Testis (tissue), 3 donors: ENCODE measurements around the gene ISLR. TPM values are rescaled to one million over a fixed set of nuclear protein-coding genes. Genes with fewer than 3 reads are reported as not detected.

Experiments
- DNase-seq: peaks from one replicate; pipeline ENCODE4 v3.0.0-alpha.2; 2019
- H3K27ac ChIP-seq, 2 donors: fragments of 200-600 bp; sonication (generic); one replicate each; pipeline ENCODE4 v1.5.1; 2019
- H3K27me3 ChIP-seq: fragments of 200-600 bp; sonication (generic); one replicate; pipeline ENCODE4 v1.5.1; 2019
- H3K36me3 ChIP-seq: fragments of 200-600 bp; sonication (generic); one replicate; pipeline ENCODE4 v1.5.1; 2017; ENCODE audit warnings: low read depth; ENCODE audit errors: missing control alignments
- H3K4me1 ChIP-seq: fragments of 200-600 bp; sonication (generic); one replicate; pipeline ENCODE4 v1.5.1; 2019
- H3K4me3 ChIP-seq, 2 donors: fragments of 200-600 bp; sonication (generic); one replicate each; pipeline ENCODE4 v1.5.1; 2017 to 2019
- H3K9me3 ChIP-seq: fragments of 200-600 bp; sonication (generic); one replicate; pipeline ENCODE4 v1.5.1; 2017
- CTCF ChIP-seq, 3 experiments: fragments of 450-650 bp in 2 of 3; fragments of 200-600 bp in 1 of 3; sonication (generic) in 1 of 3; IDR thresholded peaks; one replicate each; pipeline ENCODE4 v1.5.1; 2016 to 2019; ENCODE audit warnings: antibody characterized with exemption in 3 of 3, mild to moderate bottlenecking in 2 of 3, moderate library complexity in 1 of 3
- POLR2A ChIP-seq: fragments of 450-650 bp; IDR thresholded peaks from one replicate; pipeline ENCODE4 v1.6.1; 2017; ENCODE audit warnings: antibody characterized with exemption, mild to moderate bottlenecking, moderate library complexity
- WGBS, 2 donors: methylation state at CpG; one replicate each; pipeline ENCODE4 v1.1.5; 2018; 5-methylcytosine and 5-hydroxymethylcytosine counted together
- intact Hi-C: fragments of 100-400 bp; cut with DNase I; formaldehyde crosslinking; loops from one replicate; pipeline ENCODE4 v1.15.1; 2023; ENCODE audit warnings: low total_unique reads
- polyA plus RNA-seq: library from polyadenylated mRNA; stranded (reverse); fragments of 350-450 nt; fragmentation: Illumina TruSeq; extraction: RNeasy Lipid Tissue Mini Kit (QIAGEN cat#74804); gene quantifications from one replicate; pipeline ENCODE4 v1.2.3, GENCODE V29; 2014; ENCODE audit warnings: low read depth, low replicate concordance; ENCODE audit not compliant: insufficient read depth
- total RNA-seq, 2 donors: library from RNA; depleted of rRNA; stranded (reverse); fragments of >200 nt; gene quantifications; one replicate each; pipeline ENCODE4 v1.2.3, GENCODE V29; 2016

ISLR gene
- total and polyA plus RNA-seq, 3 donors from 2014 or later: 24.0 to 73.7 (median 39.5) TPM

GRCh38 chr15:74134387-74135027 is 39.0 kb upstream of the ISLR start:
- Histone ChIP-seq H3K27me3 (no peaks in the 10 kb centered on the region), H3K36me3 (no peaks in the 10 kb centered on the region), H3K4me3 (no peak overlapping the region), H3K9me3 (no peaks in the 10 kb centered on the region), H3K4me1 (peaks cover 25% of the 10 kb centered on the region), H3K27ac (no peak overlapping the region)
- intact Hi-C loops: loop anchor here (10.0 kb wide), 1 partner anchor 150 kb away; no protein-coding TSS in a partner anchor
- peak; percentile 60 for DNase-seq
- TF ChIP-seq POLR2A (no peak), CTCF (IDR thresholded peaks at IDR 0.05) (peak; percentile 20 to 43 (median 38))
- WGBS, 2 donors: 43 to 59% methylated on average over 25 to 53 of the region's 53 CpGs

GRCh38 chr15:74135041-74135565 is 38.4 kb upstream of the ISLR start:
- intact Hi-C loops: loop anchor here (10.0 kb wide), 1 partner anchor 150 kb away; no protein-coding TSS in a partner anchor
- no peaks in the 10 kb centered on the region for H3K27me3 ChIP-seq
- WGBS, 2 donors: 35 to 49% methylated on average over 27 of the region's 27 CpGs
- no peak for TF ChIP-seq CTCF (IDR thresholded peaks at IDR 0.05)
- TF ChIP-seq POLR2A: no peak
- no peaks in the 10 kb centered on the region for H3K36me3 ChIP-seq
- H3K9me3 ChIP-seq: no peaks in the 10 kb centered on the region
- no peak for DNase-seq
- peaks cover 19% of the 10 kb centered on the region for H3K4me1 ChIP-seq
- H3K27ac ChIP-seq: no peak overlapping the region
- H3K4me3 ChIP-seq: peak overlapping the region in 1 of 2 donors; percentile 69

GRCh38 chr15:74136540-74136813 is 37.0 kb upstream of the ISLR start:
- H3K4me1 ChIP-seq: peaks cover 13% of the 10 kb centered on the region
- H3K27ac ChIP-seq: peak overlapping the region in 1 of 2 donors; percentile 76
- intact Hi-C loops: loop anchor here (10.0 kb wide), 1 partner anchor 152 kb away; no protein-coding TSS in a partner anchor
- H3K36me3 ChIP-seq: no peaks in the 10 kb centered on the region
- TF ChIP-seq CTCF (IDR thresholded peaks at IDR 0.05): no peak
- no peak for TF ChIP-seq POLR2A
- no peaks in the 10 kb centered on the region for H3K9me3 ChIP-seq
- WGBS, 2 donors: 0 to 1% methylated on average over 9 to 26 of the region's 26 CpGs
- peak overlapping the region; percentile 55 to 69 for H3K4me3 ChIP-seq
- DNase-seq: no peak
- H3K27me3 ChIP-seq: no peaks in the 10 kb centered on the region

GRCh38 chr15:74136814-74137536 is 36.5 kb upstream of the ISLR start:
- intact Hi-C loops: loop anchor here (10.0 kb wide), 1 partner anchor 152 kb away; no protein-coding TSS in a partner anchor
- H3K36me3 ChIP-seq: no peaks in the 10 kb centered on the region
- peak overlapping the region; percentile 55 to 69 for H3K4me3 ChIP-seq
- H3K9me3 ChIP-seq: no peaks in the 10 kb centered on the region
- peak overlapping the region in 1 of 2 donors; percentile 76 for H3K27ac ChIP-seq
- no peak for TF ChIP-seq CTCF (IDR thresholded peaks at IDR 0.05)
- TF ChIP-seq POLR2A: no peak
- DNase-seq: no peak
- H3K27me3 ChIP-seq: no peaks in the 10 kb centered on the region
- peaks cover 13% of the 10 kb centered on the region for H3K4me1 ChIP-seq
- WGBS, 2 donors: 13 to 23% methylated on average over 18 of the region's 18 CpGs
